SK-N-SH (cell line): Measurements from ENCODE around the gene TDRD12.

ENCODE experiments used
- CTCF ChIP-seq: fragments of 200-600 bp; sonication (generic); IDR thresholded peaks from 2 replicates; pipeline ENCODE4 v1.6.1; 2017; ENCODE audit warnings: antibody characterized with exemption, mild to moderate bottlenecking, moderate library complexity
- SMC3 ChIP-seq: IDR thresholded peaks from 2 replicates; pipeline ENCODE4 v1.6.1; 2012; ENCODE audit warnings: low read depth, low read length, improper control_type of control experiment
- ZBTB33 ChIP-seq: IDR thresholded peaks from 2 replicates; pipeline ENCODE4 v1.4.0; 2012; ENCODE audit warnings: low read depth, borderline replicate concordance

DNA sequence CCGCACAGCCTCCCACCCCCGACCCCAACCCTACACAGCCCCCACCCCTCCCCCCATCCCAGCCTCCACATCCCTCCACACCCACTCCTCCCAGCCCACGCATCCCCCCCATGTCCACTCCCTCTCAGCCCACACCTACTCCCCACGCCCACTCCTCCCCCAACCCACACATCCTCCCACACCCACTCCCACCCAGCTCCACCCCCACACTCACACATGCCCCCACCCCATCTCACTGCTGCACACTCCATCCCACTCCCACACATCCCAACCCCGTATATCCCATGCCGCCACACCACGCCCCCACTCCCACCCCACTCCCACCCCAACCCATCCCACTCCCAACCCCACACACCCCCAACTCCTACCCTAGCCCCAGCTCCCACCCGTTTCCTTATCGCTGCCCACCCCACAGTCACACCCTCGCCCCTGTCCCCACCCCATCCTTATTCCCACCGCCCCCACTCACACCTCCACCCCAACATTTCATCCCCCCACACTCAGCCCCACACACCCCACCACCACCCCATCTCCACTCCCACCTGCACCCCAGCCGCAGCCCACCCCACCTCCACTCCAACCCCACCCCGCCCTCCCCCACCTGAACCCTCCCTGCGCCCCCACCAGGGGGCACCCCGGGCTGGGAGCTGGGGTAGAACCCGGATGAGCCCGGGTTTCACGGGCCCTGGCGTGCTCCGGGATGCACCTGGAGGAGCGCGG lies 809 bp downstream of the TDRD12 start:
- TF ChIP-seq CTCF (no peak), ZBTB33 (no peak), SMC3 (no peak)
